Transverse colon (tissue), 4 donors: ENCODE data around the gene PACS2.

ENCODE experiments used
- CTCF ChIP-seq, 5 experiments: fragments of 200-600 bp in 3 of 5; fragments of 450-650 bp in 2 of 5; sonication (generic) in 3 of 5; IDR thresholded peaks; 1 replicate in 2 of 5; 2 replicates in 3 of 5; pipeline ENCODE4 v1.5.1; 2016 to 2017; ENCODE audit warnings: antibody characterized with exemption in 5 of 5, inconsistent platforms in 3 of 5, mild to moderate bottlenecking in 2 of 5, moderate library complexity in 1 of 5
- EP300 ChIP-seq: sonication (generic); formaldehyde crosslinking; IDR thresholded peaks from one replicate; pipeline ENCODE4 v1.6.1; 2017; ENCODE audit warnings: antibody characterized with exemption, low read depth
- POLR2AphosphoS5 ChIP-seq, 3 donors: sonication (generic); formaldehyde crosslinking; IDR thresholded peaks; one replicate each; pipeline ENCODE4 v1.6.1; 2016; ENCODE audit warnings: antibody characterized with exemption in 3 of 3

- TF ChIP-seq CTCF (IDR thresholded peaks at IDR 0.05) (no peak), POLR2AphosphoS5 (IDR thresholded peaks at IDR 0.05) (no peak), EP300 (no peak)
Observed at GRCh38 chr14:105355850-105356604, 41.5 kb downstream of the PACS2 start.
